Activated naive CD4-positive, alpha-beta T cell treated with anti-CD3 and anti-CD28 coated beads, Interleukin-2, amount 10 ng/mL, durations not matched to agents 5 hours and 36 hours (primary cell): ENCODE measurements around the gene MYF5. TPM values are rescaled to one million over a fixed set of nuclear protein-coding genes. Genes with fewer than 3 reads are reported as not detected.

Experiments used
- total RNA-seq, 2 experiments: library from RNA; stranded (reverse); gene quantifications; one replicate each; pipeline ENCODE4 v1.2.3, GENCODE V29; 2021

MYF5 gene
- not detected for total RNA-seq

DNA sequence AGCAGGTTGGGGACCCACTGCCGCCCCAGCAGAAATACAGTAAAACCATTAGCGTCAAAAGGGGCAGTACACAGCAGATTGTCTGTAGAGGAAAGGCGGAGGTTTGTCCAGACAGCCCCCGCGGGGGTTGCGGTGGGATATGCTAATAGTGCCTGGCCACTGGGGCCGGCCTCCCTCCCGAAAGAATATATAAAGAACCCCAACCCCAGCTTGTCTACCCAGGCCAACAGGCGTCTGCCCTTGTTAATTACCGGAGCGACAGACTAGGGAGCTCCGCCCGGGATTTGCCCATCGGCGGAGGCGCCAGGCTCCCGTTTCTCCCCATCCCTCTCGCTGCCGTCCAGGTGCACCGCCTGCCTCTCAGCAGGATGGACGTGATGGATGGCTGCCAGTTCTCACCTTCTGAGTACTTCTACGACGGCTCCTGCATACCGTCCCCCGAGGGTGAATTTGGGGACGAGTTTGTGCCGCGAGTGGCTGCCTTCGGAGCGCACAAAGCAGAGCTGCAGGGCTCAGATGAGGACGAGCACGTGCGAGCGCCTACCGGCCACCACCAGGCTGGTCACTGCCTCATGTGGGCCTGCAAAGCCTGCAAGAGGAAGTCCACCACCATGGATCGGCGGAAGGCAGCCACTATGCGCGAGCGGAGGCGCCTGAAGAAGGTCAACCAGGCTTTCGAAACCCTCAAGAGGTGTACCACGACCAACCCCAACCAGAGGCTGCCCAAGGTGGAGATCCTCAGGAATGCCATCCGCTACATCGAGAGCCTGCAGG lies at the start of gene MYF5:
MYF5 (plus strand) TSS at position 217 of the 774 bp plus-strand sequence; CDS start at position 369, 152 bp downstream.

DNA sequence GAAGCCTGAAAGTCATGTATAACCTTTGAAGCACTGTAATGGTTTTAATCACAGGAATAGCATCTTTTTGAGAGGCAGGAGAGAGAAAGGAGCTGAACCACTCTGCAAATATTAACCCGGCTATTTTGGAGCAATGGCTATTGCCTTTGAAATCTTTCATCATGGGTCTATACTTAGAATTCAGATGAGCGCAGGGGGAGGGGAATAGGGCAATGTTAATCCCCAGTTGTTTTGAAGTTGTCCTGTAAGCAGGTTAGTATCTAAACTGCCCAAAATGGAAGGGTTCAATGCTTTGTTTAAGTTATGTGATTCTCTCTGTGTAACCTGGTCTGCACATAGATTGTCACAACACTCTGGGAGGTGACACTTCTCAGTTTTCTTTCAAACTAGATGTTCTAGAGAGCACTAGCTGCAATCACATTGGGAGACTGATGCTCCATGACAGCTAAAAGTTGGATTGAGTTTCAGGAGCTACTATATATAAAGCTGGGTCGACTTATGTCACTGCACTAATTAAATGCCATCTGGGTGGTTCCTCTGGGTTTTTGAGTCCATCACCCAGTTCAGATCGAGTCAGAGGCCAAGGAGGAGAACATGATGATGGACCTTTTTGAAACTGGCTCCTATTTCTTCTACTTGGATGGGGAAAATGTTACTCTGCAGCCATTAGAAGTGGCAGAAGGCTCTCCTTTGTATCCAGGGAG lies 9.4 kb upstream of the MYF5 start, which contains the start of gene MYF6:
MYF6 (plus strand) TSS at position 509 of the 704 bp plus-strand sequence; CDS start at position 595, 86 bp downstream.

Other genes starting within 250 kb of the MYF5 start
- not detected for gene MYF6, start 9.3 kb upstream of the MYF5 start, total RNA-seq
- gene LIN7A, start 221.0 kb downstream of the MYF5 start, total RNA-seq = not detected